IPS DF 6.9 (cell line): ENCODE measurements around the gene SPATA20.

Experiments used
- DNase-seq: peaks from one replicate; pipeline ENCODE4 v3.0.0-alpha.2; 2013; ENCODE audit warnings: low read depth, low spot score
- H3K27ac ChIP-seq: one replicate; pipeline ENCODE4 v1.5.1; 2013; ENCODE audit warnings: low read length, control low read depth
- H3K27me3 ChIP-seq: 2 replicates; pipeline ENCODE4 v1.6.1; 2013; ENCODE audit warnings: mild to moderate bottlenecking, low read length; ENCODE audit not compliant: control insufficient read depth, insufficient read depth
- H3K36me3 ChIP-seq: 2 replicates; pipeline ENCODE4 v1.6.1; 2013; ENCODE audit warnings: low read length; ENCODE audit not compliant: control insufficient read depth, insufficient read depth
- H3K4me1 ChIP-seq: 2 replicates; pipeline ENCODE4 v1.6.1; 2013; ENCODE audit warnings: low read length; ENCODE audit not compliant: control insufficient read depth, insufficient read depth
- H3K4me3 ChIP-seq: 2 replicates; pipeline ENCODE4 v1.5.1; 2013; ENCODE audit warnings: mild to moderate bottlenecking, low read length
- H3K9me3 ChIP-seq: 2 replicates; pipeline ENCODE4 v1.6.1; 2013; ENCODE audit warnings: low read length, inconsistent platforms; ENCODE audit not compliant: control insufficient read depth, insufficient read depth
- WGBS: extraction: QIAGEN DNeasy Blood & Tissue Kit; methylation state at CpG from one replicate; pipeline ENCODE4 v1.1.7; 2013; ENCODE audit warnings: mixed read lengths, missing lambda C conversion rate; ENCODE audit not compliant: insufficient read length, insufficient coverage; 5-methylcytosine and 5-hydroxymethylcytosine counted together

The SPATA20 gene

GRCh38 chr17:50558941-50559614 lies 12.1 kb downstream of the SPATA20 start:
- no CpG with 5 or more reads among the region's 55 CpGs for WGBS
- no peaks in the 10 kb centered on the region for H3K36me3 ChIP-seq
- peaks cover 2% of the 10 kb centered on the region for H3K4me1 ChIP-seq
- H3K27ac ChIP-seq, result no peak overlapping the region
- peak overlapping the region; percentile 58; the same call in 1 of the 2 replicates for H3K4me3 ChIP-seq
- no peak for DNase-seq
- H3K9me3 ChIP-seq, result no peaks in the 10 kb centered on the region
- H3K27me3 ChIP-seq, result peaks cover 33% of the 10 kb centered on the region

- DNase-seq, result peak; percentile 84
- Histone ChIP-seq H3K4me1 (peaks cover 2% of the 10 kb centered on the region), H3K9me3 (no peaks in the 10 kb centered on the region), H3K4me3 (peak overlapping the region; percentile 58; the same call in 1 of the 2 replicates), H3K27ac (no peak overlapping the region), H3K36me3 (no peaks in the 10 kb centered on the region), H3K27me3 (peaks cover 38% of the 10 kb centered on the region)
- WGBS, result no CpG with 5 or more reads among the region's 27 CpGs
These were observed 12.8 kb downstream of the SPATA20 start for GRCh38 chr17:50559674-50560184.

DNA sequence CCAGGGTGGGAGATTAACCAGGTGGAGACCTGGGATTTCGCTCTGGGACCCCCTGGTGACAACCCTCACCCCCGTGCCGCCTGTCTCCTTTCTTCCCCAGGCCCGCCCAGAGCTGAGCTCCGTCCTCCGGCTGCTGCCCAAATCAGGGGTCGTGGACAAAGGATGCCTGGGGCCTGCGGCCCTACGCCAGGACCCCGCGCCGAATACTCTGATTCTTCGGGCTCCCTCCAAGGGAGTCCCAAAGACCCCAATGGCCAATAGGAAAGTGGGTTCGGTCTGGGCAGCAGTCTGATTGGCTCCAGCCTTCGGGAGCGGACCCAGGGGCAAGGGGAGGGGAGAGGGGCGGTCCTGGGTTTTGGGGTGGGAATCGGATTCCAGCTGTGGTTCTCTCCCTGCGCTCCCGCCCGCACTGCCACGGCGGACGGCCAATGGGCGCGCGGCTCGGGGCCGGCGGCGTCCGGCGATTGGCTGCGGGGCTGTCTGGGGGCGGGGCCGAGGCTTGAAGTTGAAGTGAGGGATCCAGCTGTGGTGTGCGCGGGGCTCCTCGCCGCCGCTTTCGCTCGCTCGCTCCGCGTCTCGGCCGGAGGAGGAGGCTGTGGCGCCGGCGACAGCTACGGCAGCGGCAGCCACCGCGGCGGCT lies 13.3 kb downstream of the SPATA20 start, which contains the start of gene CACNA1G:
CACNA1G (plus strand) TSS at position 531 of the 640 bp plus-strand sequence. CDS start 745 bp downstream, outside the sequence.
- no peak within 1 kb of the TSS for H3K27ac ChIP-seq
- peaks cover 41% of the 10 kb centered on the region for H3K27me3 ChIP-seq
- no peaks in the 10 kb centered on the region for H3K9me3 ChIP-seq
- H3K36me3 ChIP-seq, result no peaks in the 10 kb centered on the region
- H3K4me1 ChIP-seq, result peaks cover 3% of the 10 kb centered on the region
- DNase-seq, result peak; percentile 92
- H3K4me3 ChIP-seq, result peak within 1 kb of the TSS; percentile 58
- WGBS, result no CpG with 5 or more reads among the region's 56 CpGs

DNA sequence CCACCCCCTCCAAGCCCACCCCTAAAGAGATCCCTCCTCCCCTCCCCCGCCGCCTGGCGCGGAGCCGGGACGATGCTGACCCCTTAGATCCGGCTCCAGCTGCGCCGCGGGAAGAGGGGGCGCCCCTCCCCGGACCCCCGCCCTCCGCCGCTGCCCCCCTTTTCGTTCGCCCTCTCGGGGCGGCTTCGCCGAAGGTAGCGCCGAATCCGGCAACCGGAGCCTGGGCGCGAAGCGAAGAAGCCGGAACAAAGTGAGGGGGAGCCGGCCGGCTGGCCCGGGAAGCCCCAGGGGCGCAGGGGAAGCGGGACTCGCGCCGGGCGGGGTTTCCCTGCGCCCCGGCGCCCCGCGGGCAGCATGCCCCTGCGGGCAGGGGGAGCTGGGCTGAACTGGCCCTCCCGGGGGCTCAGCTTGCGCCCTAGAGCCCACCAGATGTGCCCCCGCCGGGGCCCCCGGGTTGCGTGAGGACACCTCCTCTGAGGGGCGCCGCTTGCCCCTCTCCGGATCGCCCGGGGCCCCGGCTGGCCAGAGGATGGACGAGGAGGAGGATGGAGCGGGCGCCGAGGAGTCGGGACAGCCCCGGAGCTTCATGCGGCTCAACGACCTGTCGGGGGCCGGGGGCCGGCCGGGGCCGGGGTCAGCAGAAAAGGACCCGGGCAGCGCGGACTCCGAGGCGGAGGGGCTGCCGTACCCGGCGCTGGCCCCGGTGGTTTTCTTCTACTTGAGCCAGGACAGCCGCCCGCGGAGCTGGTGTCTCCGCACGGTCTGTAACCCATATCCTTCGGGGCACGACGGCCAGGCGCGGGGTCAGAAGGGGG lies 14.2 kb downstream of the SPATA20 start:
- peaks cover 46% of the 10 kb centered on the region for H3K27me3 ChIP-seq
- DNase-seq, result no peak
- WGBS, result no CpG with 5 or more reads among the region's 88 CpGs

GRCh38 chr17:50561746-50562141 lies 14.8 kb downstream of the SPATA20 start:
- no peaks in the 10 kb centered on the region for H3K9me3 ChIP-seq
- H3K27ac ChIP-seq, result no peak overlapping the region
- peaks cover 51% of the 10 kb centered on the region for H3K27me3 ChIP-seq
- no peaks in the 10 kb centered on the region for H3K36me3 ChIP-seq
- no peak for DNase-seq
- peaks cover 3% of the 10 kb centered on the region for H3K4me1 ChIP-seq
- peak overlapping the region; percentile 53; the same call in 1 of the 2 replicates for H3K4me3 ChIP-seq
- WGBS, result no CpG with 5 or more reads among the region's 27 CpGs

More for the DNA sequence above, 14.2 kb downstream of the SPATA20 start:
- Histone ChIP-seq H3K36me3 (no peaks in the 10 kb centered on the region), H3K9me3 (no peaks in the 10 kb centered on the region), H3K4me1 (peaks cover 3% of the 10 kb centered on the region), H3K27ac (no peak overlapping the region), H3K4me3 (peak overlapping the region; percentile 53)

GRCh38 chr17:50562242-50563091 lies 15.5 kb downstream of the SPATA20 start:
- no peak for DNase-seq
- no CpG with 5 or more reads among the region's 22 CpGs for WGBS
- Histone ChIP-seq H3K4me3 (peak overlapping the region; percentile 9; the same call in 1 of the 2 replicates), H3K27ac (no peak overlapping the region), H3K27me3 (peaks cover 53% of the 10 kb centered on the region), H3K4me1 (peaks cover 3% of the 10 kb centered on the region), H3K9me3 (no peaks in the 10 kb centered on the region), H3K36me3 (no peaks in the 10 kb centered on the region)

- Histone ChIP-seq H3K4me3 (no peak overlapping the region), H3K36me3 (no peaks in the 10 kb centered on the region), H3K27ac (no peak overlapping the region), H3K27me3 (peaks cover 50% of the 10 kb centered on the region), H3K9me3 (no peaks in the 10 kb centered on the region), H3K4me1 (peaks cover 3% of the 10 kb centered on the region)
- no CpG with 5 or more reads among the region's 4 CpGs for WGBS
- DNase-seq, result no peak
These were observed 16.1 kb downstream of the SPATA20 start for GRCh38 chr17:50563092-50563511.

DNA sequence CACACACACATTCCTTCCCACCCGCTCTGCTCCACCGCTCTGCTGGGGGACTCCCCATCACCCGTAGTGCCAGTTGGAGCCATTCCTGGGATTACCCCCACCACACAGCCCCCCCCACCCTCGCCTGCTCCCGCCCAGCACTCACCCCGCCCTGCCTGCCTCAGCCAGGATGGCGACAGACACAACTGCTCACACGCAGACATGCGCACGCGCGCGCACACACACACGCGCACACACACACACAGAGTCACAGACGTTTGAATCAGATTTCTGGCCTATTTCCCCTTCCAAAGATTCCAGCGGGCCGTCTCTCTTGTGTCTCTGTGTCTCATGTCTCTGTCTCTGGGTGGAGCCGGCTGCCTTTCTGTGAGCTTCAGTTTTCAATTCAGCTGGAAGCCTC lies 17.9 kb downstream of the SPATA20 start:
- H3K36me3 ChIP-seq, result no peaks in the 10 kb centered on the region
- DNase-seq, result no peak
- WGBS, result no CpG with 5 or more reads among the region's 19 CpGs
- no peak overlapping the region for H3K4me3 ChIP-seq
- peaks cover 43% of the 10 kb centered on the region for H3K27me3 ChIP-seq
- no peak overlapping the region for H3K27ac ChIP-seq
- H3K4me1 ChIP-seq, result 0 out of 2 replicates have a peak, but pooled peaks cover 1% of the 10 kb centered on the region
- no peaks in the 10 kb centered on the region for H3K9me3 ChIP-seq

DNA sequence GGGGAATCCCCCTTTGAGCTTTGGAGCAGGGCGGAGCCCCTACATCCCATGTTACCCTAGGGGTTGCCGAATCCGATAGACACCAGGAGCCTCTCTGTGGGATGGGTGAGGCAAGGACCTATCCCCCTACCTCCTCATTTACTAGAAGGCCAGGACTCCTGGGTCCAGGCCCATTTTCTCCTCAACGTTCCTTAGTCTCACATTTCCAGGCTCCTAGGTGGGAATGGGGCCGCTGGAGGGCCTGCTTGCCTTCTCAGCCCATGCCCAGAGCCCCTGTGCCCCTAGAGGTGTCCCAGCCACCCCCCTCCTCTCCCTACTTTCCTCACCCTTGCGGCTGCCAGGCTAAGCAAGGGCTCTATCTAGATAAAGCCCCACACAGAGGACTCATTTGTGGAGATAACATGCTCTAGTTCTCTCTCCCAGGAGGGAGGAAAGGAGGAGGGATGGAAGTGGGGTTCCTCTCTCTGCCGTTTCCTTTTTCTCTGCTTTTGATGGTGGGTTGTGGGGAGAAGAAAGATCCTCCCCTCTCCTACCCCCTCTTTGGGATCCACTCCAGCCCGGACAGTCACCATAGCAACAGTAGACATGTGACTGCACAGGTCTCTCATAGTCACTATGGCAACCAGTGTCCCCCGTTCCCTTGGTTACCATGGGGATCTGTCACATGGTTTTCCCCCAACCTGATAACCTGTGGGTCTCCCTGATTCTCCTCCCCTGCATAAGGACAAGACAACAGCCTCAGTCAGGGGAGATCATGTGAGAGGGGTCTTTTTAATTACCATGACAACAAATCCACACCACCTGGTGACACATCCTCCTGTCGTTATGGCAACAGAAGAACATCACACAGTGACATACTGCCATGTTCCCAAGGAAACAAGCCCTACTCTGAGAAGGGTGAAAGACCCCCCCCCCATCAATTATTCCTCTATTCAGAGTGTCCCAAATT lies 18.7 kb downstream of the SPATA20 start:
- H3K27ac ChIP-seq, result no peak overlapping the region
- no peaks in the 10 kb centered on the region for H3K36me3 ChIP-seq
- DNase-seq, result no peak
- H3K4me1 ChIP-seq, result 0 out of 2 replicates have a peak, but pooled peaks cover 4% of the 10 kb centered on the region
- no peak overlapping the region for H3K4me3 ChIP-seq
- H3K27me3 ChIP-seq, result peaks cover 43% of the 10 kb centered on the region
- no CpG with 5 or more reads among the region's 10 CpGs for WGBS
- H3K9me3 ChIP-seq, result no peaks in the 10 kb centered on the region
